ENCODE measurements around the gene CTAG1B. TPM values are rescaled to one million over a fixed set of nuclear protein-coding genes. Genes with fewer than 3 reads are reported as not detected.

CTAG1B gene
- total RNA-seq, 1 experiment from 2014 or later: not detected

DNA sequence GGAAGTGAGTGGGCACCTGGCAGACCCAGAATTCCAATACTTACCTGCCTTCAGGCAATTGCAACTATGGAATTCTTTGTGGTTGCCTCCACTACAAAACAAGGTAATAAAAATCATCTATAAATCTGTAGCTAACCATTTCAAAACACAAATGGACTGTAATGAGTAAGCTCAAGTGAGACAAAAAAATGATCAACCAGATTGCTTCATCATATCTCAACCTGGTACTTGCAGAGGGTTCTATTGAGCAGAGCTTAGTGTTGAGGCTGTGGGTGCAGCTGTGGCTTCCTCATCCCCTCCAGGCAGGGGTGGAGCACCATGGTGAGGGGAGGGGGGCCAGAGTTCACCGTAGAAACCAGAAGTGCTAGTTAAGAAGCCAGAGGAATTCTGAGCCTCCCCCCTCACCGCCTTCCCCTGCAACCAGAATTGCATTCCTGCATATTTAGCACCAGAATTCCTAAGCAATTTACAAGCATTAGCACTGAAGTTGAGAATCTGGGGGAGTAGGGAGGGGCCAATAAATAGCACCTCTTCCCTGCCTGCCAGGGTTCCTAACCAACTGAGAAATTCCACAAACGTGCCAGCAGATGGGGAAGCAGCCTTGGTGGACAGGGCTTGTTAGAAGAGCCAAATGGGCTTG, 22.7 kb downstream of the CTAG1B start:
- peaks cover 23 to 30% of the 10 kb centered on the region in 2 experiments for H3K4me1 ChIP-seq (ENCODE audit: control insufficient read depth in 1 of 2, insufficient read depth in 2 of 2, low read length in 2 of 2)
- H3K9me3 ChIP-seq (ENCODE audit: control insufficient read depth in 1 of 2, insufficient read depth in 1 of 2, low read depth in 1 of 2, low read length in 2 of 2): no peaks in the 10 kb centered on the region
- ATAC-seq (no peak), DNase-seq (ENCODE audit: low read depth, low spot score) (no peak)
- H2AFZ ChIP-seq (ENCODE audit: low read depth, low read length, poor library complexity, severe bottlenecking): no peak overlapping the region
- H3K27ac ChIP-seq (ENCODE audit: low read depth, low read length): no peak overlapping the region
- H3K9me2 ChIP-seq (ENCODE audit: insufficient read depth): no peaks in the 10 kb centered on the region
- TF ChIP-seq TCF7L2 (IDR thresholded peaks at IDR 0.05; ENCODE audit: borderline replicate concordance, extremely low read depth, insufficient read depth, insufficient read length) (no peak), EZH2 (IDR thresholded peaks at IDR 0.05) (no peak), ZFX (IDR thresholded peaks at IDR 0.05) (no peak), SRF (IDR thresholded peaks at IDR 0.05; ENCODE audit: low read depth) (no peak), FOSL1 (IDR thresholded peaks at IDR 0.05; ENCODE audit: low read depth) (no peak)
- TF ChIP-seq, protein P1, sequence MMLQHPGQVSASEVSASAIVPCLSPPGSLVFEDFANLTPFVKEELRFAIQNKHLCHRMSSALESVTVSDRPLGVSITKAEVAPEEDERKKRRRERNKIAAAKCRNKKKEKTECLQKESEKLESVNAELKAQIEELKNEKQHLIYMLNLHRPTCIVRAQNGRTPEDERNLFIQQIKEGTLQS (IDR thresholded peaks at IDR 0.05): no peak
- TF ChIP-seq, protein P2, sequence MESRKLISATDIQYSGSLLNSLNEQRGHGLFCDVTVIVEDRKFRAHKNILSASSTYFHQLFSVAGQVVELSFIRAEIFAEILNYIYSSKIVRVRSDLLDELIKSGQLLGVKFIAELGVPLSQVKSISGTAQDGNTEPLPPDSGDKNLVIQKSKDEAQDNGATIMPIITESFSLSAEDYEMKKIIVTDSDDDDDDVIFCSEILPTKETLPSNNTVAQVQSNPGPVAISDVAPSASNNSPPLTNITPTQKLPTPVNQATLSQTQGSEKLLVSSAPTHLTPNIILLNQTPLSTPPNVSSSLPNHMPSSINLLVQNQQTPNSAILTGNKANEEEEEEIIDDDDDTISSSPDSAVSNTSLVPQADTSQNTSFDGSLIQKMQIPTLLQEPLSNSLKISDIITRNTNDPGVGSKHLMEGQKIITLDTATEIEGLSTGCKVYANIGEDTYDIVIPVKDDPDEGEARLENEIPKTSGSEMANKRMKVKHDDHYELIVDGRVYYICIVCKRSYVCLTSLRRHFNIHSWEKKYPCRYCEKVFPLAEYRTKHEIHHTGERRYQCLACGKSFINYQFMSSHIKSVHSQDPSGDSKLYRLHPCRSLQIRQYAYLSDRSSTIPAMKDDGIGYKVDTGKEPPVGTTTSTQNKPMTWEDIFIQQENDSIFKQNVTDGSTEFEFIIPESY (IDR thresholded peaks at IDR 0.05; ENCODE audit: extremely low read depth, insufficient replicate concordance, low read length): no peak
- TF ChIP-seq, protein P3, sequence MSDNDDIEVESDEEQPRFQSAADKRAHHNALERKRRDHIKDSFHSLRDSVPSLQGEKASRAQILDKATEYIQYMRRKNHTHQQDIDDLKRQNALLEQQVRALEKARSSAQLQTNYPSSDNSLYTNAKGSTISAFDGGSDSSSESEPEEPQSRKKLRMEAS (IDR thresholded peaks at IDR 0.05): no peak
- TF ChIP-seq, protein P4, sequence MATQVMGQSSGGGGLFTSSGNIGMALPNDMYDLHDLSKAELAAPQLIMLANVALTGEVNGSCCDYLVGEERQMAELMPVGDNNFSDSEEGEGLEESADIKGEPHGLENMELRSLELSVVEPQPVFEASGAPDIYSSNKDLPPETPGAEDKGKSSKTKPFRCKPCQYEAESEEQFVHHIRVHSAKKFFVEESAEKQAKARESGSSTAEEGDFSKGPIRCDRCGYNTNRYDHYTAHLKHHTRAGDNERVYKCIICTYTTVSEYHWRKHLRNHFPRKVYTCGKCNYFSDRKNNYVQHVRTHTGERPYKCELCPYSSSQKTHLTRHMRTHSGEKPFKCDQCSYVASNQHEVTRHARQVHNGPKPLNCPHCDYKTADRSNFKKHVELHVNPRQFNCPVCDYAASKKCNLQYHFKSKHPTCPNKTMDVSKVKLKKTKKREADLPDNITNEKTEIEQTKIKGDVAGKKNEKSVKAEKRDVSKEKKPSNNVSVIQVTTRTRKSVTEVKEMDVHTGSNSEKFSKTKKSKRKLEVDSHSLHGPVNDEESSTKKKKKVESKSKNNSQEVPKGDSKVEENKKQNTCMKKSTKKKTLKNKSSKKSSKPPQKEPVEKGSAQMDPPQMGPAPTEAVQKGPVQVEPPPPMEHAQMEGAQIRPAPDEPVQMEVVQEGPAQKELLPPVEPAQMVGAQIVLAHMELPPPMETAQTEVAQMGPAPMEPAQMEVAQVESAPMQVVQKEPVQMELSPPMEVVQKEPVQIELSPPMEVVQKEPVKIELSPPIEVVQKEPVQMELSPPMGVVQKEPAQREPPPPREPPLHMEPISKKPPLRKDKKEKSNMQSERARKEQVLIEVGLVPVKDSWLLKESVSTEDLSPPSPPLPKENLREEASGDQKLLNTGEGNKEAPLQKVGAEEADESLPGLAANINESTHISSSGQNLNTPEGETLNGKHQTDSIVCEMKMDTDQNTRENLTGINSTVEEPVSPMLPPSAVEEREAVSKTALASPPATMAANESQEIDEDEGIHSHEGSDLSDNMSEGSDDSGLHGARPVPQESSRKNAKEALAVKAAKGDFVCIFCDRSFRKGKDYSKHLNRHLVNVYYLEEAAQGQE (IDR thresholded peaks at IDR 0.05; ENCODE audit: low read depth): no peak
- H3K36me3 ChIP-seq (ENCODE audit: control insufficient read depth in 1 of 2, insufficient read depth in 2 of 2, low read length in 2 of 2): no peaks in the 10 kb centered on the region
- H4K20me1 ChIP-seq (ENCODE audit: insufficient read depth): no peaks in the 10 kb centered on the region
- RAD21 ChIA-PET (ENCODE audit: low non-redundant PET in 1 of 2, low total read pairs in 2 of 2, uncharacterized antibody in 2 of 2, unreplicated experiment in 2 of 2): no interaction called here
- H3K27me3 ChIP-seq (ENCODE audit: insufficient read depth, low read length): no peaks in the 10 kb centered on the region
- no peak overlapping the region for H3K9ac ChIP-seq (ENCODE audit: low read length)
- no peak overlapping the region for H3K4me3 ChIP-seq (replicated peaks in 1 of 2; ENCODE audit: low read depth in 1 of 2, low read length in 2 of 2)
- intact Hi-C loops (cut with micrococcal nuclease): no loop called here
- H3K4me2 ChIP-seq (ENCODE audit: low read length): peak overlapping the region; percentile 17; the same call in 1 of the 2 replicates
- no peaks in the 10 kb centered on the region for H3K79me2 ChIP-seq (ENCODE audit: insufficient read depth, low read length)
- POLR2A ChIA-PET: no interaction called here
- BruUV-seq (replicated peaks): no TSS peak
- CTCF ChIA-PET: no interaction called here
